Left lobe of liver (tissue), 2 donors: ENCODE measurements around the gene GAB4. TPM values are rescaled to one million over a fixed set of nuclear protein-coding genes. Genes with fewer than 3 reads are reported as not detected.

Source experiments
- ATAC-seq: fragments of 200-7000 bp; cut with Tn5 transposase; one replicate; pipeline ENCODE4 v1.9.1; 2020; ENCODE audit warnings: mild to moderate bottlenecking, moderate library complexity
- DNase-seq: peaks from one replicate; pipeline ENCODE4 v3.0.0-alpha.2; 2020; ENCODE audit warnings: low spot score
- total RNA-seq: library from RNA; stranded (reverse); gene quantifications from one replicate; pipeline ENCODE4 v1.2.1, GENCODE V29; 2021
- donor health status: DM: no; HTN: no; CAD: no; lungs with moderate emphysema.
- donor health status: DM: no; HTN: yes; CAD: no.

The GAB4 gene
- total RNA-seq, 1 donor from 2014 or later, result not detected

DNA sequence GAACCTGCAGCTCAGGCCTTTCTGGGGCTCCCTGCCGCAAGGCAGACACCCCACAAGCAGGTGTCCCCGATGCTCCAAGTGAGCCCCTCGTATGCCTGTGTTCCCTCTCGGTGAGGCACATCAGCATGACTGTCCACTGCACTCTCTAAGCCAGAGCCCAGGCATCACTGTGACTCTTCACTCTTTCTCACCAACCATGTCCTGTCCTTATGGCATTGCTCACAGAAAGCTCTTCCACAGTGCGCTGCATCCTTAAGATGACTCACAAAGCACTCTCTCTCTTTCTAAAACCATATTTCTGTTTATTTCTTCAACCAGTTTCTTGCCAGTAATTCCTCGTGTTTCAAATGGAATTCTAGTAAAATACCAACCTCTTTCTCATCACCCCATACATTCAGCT is 18.1 kb downstream of the GAB4 start:
- ATAC-seq, result no peak
- no peak for DNase-seq

- ATAC-seq (no peak), DNase-seq (no peak)
Measured at GRCh38 chr22:16988257-16988656, 19.8 kb downstream of the GAB4 start.

GRCh38 chr22:16987822-16988221 is 20.2 kb downstream of the GAB4 start:
- ATAC-seq, result no peak
- no peak for DNase-seq

GRCh38 chr22:16975155-16975885 is 32.7 kb downstream of the GAB4 start:
- no peak for DNase-seq
- ATAC-seq, result no peak

GRCh38 chr22:16974298-16975084 is 33.5 kb downstream of the GAB4 start:
- DNase-seq (no peak), ATAC-seq (no peak)

- DNase-seq, result no peak
Measured at GRCh38 chr22:16973591-16974297, 34.3 kb downstream of the GAB4 start.

GRCh38 chr22:16972311-16972710 is 35.7 kb downstream of the GAB4 start:
- DNase-seq (no peak), ATAC-seq (no peak)

More at GRCh38 chr22:16973591-16974297, 34.3 kb downstream of the GAB4 start:
- no peak for ATAC-seq

GRCh38 chr22:16970446-16970845 is 37.6 kb downstream of the GAB4 start:
- no peak for ATAC-seq
- DNase-seq, result no peak

DNA sequence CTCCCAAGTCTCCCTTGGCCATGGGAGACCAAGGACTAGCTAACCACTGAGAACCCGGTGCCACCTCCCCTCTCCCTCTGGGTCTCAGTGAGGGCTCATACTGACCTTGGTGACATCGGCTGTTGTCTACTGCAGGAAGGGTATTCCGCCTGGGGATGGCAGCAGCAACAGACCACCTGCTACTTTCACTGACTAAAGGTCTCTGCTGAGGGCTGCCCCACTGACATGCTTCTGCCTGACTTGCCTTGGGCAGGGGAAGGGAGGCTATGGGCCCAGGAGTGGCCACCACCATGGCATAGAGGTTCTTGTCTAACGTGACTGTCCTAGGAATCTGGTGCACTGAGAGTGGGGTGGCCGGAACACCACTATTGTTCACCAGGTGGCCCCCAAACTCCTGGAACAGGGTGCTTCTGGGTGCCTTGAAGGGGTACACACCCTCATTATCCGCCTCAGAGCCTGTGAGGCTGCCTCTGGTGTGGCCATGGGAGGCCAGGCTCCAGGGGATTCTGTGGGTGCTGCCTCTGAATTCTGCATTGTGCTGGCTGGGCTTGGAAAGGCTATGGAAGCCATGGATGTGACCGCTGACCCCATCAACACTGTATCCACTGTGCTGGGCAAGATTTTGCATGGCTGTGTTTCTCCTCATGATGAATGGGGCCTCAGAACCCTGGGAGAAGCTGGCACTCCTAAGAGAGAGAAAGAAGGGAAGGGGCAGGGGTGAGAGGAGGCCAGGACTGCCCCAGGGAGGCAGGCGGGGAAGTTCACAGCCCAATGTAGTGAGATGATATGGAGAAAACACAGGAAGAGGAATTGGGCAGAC is 38.3 kb downstream of the GAB4 start:
- ATAC-seq, result no peak

GRCh38 chr22:16968218-16968595 is 39.8 kb downstream of the GAB4 start:
- ATAC-seq (no peak), DNase-seq (no peak)

More for the DNA sequence above, 38.3 kb downstream of the GAB4 start:
- DNase-seq, result no peak

DNA sequence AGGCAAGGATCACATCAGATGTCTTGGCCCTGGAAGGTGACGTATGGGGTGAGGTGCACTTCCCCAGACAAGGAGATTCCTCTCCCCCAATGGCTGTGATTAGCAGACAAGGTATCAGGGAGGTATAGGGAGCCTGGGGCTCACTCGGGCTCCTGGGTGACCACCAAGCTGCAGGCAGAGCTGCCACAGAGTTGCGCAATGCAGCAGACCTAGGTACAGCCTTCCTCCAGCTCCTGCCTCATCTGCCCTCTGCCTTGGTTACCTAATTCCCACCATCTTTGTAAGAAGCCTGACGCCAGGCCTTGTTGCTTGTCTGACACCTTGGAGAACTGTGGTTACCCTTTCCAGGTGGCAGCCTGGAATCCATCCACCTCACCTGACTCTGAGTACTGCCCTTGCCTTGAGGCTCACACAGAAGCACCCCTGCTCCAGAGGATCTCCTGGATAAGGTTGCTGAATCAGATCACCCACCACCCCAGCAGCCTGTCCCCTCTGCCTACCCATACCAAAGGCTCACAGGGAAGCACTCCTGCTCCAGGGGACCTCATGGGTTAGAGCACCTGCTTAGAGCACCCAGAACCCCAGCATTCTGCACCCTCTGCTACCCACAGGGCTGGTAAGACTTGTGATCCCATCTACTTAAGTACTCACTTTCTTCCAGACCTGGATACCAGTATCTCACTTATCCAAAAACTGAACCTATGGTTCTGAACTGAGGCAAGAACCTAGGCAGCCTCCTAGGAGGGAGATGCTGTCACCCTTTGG is 40.4 kb downstream of the GAB4 start:
- DNase-seq (no peak), ATAC-seq (no peak)

GRCh38 chr22:16966251-16966650 is 41.8 kb downstream of the GAB4 start:
- no peak for DNase-seq
- no peak for ATAC-seq

- ATAC-seq (no peak), DNase-seq (no peak)
Measured at GRCh38 chr22:16965560-16965959, 42.5 kb downstream of the GAB4 start.

DNA sequence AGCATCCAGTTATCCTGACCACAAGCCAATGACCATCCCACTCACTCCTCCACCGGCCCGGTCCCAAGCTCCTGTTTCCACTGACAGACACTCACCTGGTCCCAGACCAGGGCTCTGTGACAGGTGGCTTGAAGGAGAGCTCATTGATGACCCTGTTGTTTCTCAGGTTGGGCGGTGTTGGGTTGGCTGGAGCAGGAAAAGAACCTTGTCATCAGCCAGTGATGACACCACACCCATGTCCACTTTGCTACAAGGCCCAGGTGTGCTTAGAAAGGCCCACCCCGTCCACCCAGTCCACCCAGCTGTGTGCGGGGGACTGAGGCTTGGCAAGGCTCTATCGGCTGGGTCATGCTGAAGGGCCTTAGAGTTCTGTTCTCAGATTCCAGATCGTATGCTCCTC is 42.9 kb downstream of the GAB4 start:
- ATAC-seq (no peak), DNase-seq (no peak)

GRCh38 chr22:16964366-16964765 is 43.7 kb downstream of the GAB4 start:
- DNase-seq (no peak), ATAC-seq (no peak)

DNA sequence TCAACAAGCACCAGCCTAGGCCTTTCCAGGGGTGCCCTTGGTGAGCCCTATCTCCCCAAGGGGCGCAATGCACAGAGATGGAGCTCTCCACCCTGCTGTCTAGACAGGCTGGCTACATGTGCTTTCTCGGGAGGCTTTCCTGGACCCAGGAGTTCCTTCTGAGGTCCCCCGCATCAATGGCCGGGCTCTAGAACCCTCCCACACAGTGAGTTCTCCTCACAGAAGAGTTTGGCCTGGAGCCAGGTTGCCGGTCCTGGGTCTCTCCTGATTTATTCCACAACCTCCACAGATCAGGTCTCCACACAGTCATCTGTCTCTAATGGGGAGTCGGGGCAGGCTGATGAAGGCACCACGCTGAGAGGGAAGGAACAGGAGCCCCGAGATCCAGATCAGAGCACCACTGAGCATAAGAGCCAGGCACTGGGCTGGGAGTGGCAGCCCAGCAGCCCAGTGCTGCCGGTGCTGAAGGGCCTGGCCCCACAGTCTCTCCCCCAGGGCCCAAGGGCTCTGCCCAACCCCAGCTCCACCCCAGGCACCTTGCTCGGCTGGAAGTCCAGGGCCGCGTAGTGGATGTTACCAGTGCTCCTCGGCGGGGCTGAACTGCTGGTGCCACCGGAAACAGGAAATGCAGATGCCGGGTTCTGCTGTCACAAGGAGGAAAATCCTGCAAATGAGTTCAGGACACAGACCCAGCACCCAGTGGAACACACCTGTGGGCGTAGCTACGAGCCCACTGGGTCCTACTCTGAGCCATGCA is 44.7 kb downstream of the GAB4 start:
- DNase-seq (no peak), ATAC-seq (no peak)

DNA sequence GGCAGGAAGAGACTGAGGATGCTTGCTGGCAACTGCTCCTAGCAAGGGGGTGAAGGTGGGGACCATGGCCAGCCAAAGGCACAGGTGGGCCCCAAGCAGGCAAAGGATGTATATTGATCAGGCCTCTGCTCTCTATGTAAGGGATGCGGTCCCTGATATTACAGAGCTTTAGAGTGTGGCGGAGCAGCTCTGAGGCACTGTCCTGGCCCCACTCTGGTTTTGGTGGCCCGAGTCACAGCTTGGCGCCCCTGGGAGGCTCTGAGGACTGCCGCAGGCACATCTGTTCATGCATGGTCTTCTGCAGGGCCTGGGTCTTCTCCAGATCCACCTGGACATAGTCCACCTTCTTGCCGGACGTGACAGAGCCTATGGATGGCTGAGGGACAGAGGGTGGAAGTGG is 45.5 kb downstream of the GAB4 start:
- DNase-seq (no peak), ATAC-seq (no peak)

DNA sequence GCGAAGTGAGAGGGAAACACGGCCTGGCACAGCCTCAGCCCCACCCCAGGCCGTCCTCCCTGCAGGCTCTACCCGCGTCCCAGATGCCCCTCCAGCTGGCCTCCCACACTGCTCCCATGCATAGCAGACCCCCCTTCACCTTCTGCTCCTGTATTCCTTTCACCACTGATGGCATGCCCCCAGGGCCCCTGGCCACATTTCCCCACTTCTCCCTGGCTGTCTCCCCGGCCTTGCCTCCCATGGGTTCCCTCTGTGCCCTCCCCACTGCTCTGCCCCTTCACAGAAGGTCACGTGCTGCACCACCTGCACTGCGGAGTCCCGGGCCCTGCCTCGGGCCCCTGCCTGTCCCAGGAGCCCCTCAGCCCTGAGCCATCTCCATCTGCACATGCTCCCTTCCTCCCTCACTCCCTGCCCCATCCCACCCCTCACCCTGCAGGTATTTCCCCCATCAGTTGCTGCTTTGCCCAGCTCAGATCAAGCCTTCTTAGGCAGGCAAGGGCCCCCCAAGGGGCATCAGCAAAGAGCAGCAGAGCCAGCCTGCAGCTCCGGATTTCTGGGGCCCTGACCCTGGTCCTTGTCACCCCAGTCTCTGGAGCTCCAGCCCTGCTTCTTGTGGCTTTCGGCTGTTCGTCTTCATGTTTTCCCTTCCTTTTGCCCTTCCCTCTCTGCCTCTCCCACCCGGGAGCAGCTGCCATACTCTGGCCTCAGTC is 46.4 kb downstream of the GAB4 start:
- DNase-seq, result no peak

GRCh38 chr22:16960884-16961249 is 47.2 kb downstream of the GAB4 start:
- DNase-seq (no peak), ATAC-seq (no peak)

More for the DNA sequence above, 46.4 kb downstream of the GAB4 start:
- ATAC-seq, result no peak
